HG03175 (cell line): ENCODE measurements around the gene INPP5J.
"Not testable (repeated sequence)": the region's sequence is repeated elsewhere in the genome, so short reads cannot be mapped to it uniquely, and the experiment has no call there.

Source experiments
- ATAC-seq: cut with Tn5 transposase; IDR thresholded peaks from one replicate; pipeline ENCODE4 v1.9.1; 2021; ENCODE audit warnings: mild to moderate bottlenecking, moderate library complexity; ENCODE audit not compliant: unreplicated experiment

The INPP5J gene

GRCh38 chr22:31086703-31087330 lies 35.9 kb upstream of the INPP5J start:
- ATAC-seq, result no peak

GRCh38 chr22:31087744-31088215 lies 35.0 kb upstream of the INPP5J start:
- ATAC-seq, result no peak

- no peak for ATAC-seq
Measured at GRCh38 chr22:31088233-31088986, 34.4 kb upstream of the INPP5J start.

GRCh38 chr22:31089160-31090100 lies 33.3 kb upstream of the INPP5J start:
- ATAC-seq, result no peak

- no peak for ATAC-seq
Measured at GRCh38 chr22:31090217-31091085, 32.3 kb upstream of the INPP5J start.

GRCh38 chr22:31091106-31091975 lies 31.4 kb upstream of the INPP5J start:
- no peak for ATAC-seq

- no peak for ATAC-seq
Measured at GRCh38 chr22:31092161-31092560, 30.6 kb upstream of the INPP5J start.

GRCh38 chr22:31093086-31093850 lies 29.5 kb upstream of the INPP5J start:
- no peak for ATAC-seq

- ATAC-seq, result no peak
Measured at GRCh38 chr22:31094021-31094551, 28.7 kb upstream of the INPP5J start.

GRCh38 chr22:31094741-31095140 lies 28.0 kb upstream of the INPP5J start:
- ATAC-seq, result no peak

- ATAC-seq, result no peak
Measured at GRCh38 chr22:31095637-31096249, 27.0 kb upstream of the INPP5J start.

GRCh38 chr22:31096657-31097279 lies 26.0 kb upstream of the INPP5J start:
- no peak for ATAC-seq

- ATAC-seq, result not testable (repeated sequence)
Measured at GRCh38 chr22:31097539-31097938, 25.2 kb upstream of the INPP5J start.

- ATAC-seq, result no peak
Measured at GRCh38 chr22:31097941-31098631, 24.7 kb upstream of the INPP5J start.

GRCh38 chr22:31098632-31099110 lies 24.1 kb upstream of the INPP5J start:
- ATAC-seq, result no peak

GRCh38 chr22:31099386-31099785 lies 23.4 kb upstream of the INPP5J start:
- ATAC-seq, result no peak
